Ammon's horn (tissue), 1 donor: Measurements from ENCODE around the gene ADAMTS7.
"Not testable (repeated sequence)": the region's sequence is repeated elsewhere in the genome, so short reads cannot be mapped to it uniquely, and the experiment has no call there.

Experiments
- DNase-seq: peaks from one replicate; pipeline ENCODE4 v3.0.0-alpha.2; 2016; ENCODE audit warnings: low spot score

The ADAMTS7 gene

GRCh38 chr15:78811124-78811824, at the start of gene ADAMTS7:
Gene ADAMTS7, minus strand, starts transcription at chr15:78811464. Its CDS starts 244 bp downstream, at chr15:78811220.
- peak; percentile 69 for DNase-seq

GRCh38 chr15:78859971-78860719, 48.9 kb upstream of the ADAMTS7 start:
- peak; percentile 75 for DNase-seq

- DNase-seq, result no peak
These were observed 44.5 kb upstream of the ADAMTS7 start for GRCh38 chr15:78855746-78856145.

- no peak for DNase-seq
These were observed 43.6 kb upstream of the ADAMTS7 start for GRCh38 chr15:78854833-78855372.

- DNase-seq, result no peak
These were observed 42.2 kb upstream of the ADAMTS7 start for GRCh38 chr15:78853500-78853899.

GRCh38 chr15:78850941-78851755, 39.9 kb upstream of the ADAMTS7 start:
- DNase-seq, result peak; percentile 70

- no peak for DNase-seq
These were observed 39.1 kb upstream of the ADAMTS7 start for GRCh38 chr15:78850352-78850751.

GRCh38 chr15:78847387-78847906, 36.2 kb upstream of the ADAMTS7 start:
- not testable (repeated sequence) for DNase-seq

- DNase-seq, result not testable (repeated sequence)
These were observed 35.6 kb upstream of the ADAMTS7 start for GRCh38 chr15:78846906-78847305.

- no peak for DNase-seq
These were observed 31.3 kb upstream of the ADAMTS7 start for GRCh38 chr15:78842519-78842918.

- DNase-seq, result no peak
These were observed 30.6 kb upstream of the ADAMTS7 start for GRCh38 chr15:78841891-78842290.

- no peak for DNase-seq
These were observed 30.1 kb upstream of the ADAMTS7 start for GRCh38 chr15:78841376-78841706.

- no peak for DNase-seq
These were observed 29.6 kb upstream of the ADAMTS7 start for GRCh38 chr15:78840661-78841375.

- not testable (repeated sequence) for DNase-seq
These were observed 27.9 kb upstream of the ADAMTS7 start for GRCh38 chr15:78839151-78839550.

GRCh38 chr15:78838489-78838888, 27.2 kb upstream of the ADAMTS7 start:
- no peak for DNase-seq

- no peak for DNase-seq
These were observed 26.3 kb upstream of the ADAMTS7 start for GRCh38 chr15:78837543-78837942.

GRCh38 chr15:78837131-78837530, 25.9 kb upstream of the ADAMTS7 start:
- DNase-seq, result no peak

- DNase-seq, result no peak
These were observed 25.1 kb upstream of the ADAMTS7 start for GRCh38 chr15:78836333-78836732.

- DNase-seq, result no peak
These were observed 20.3 kb upstream of the ADAMTS7 start for GRCh38 chr15:78831229-78832207.

- no peak for DNase-seq
These were observed 19.4 kb upstream of the ADAMTS7 start for GRCh38 chr15:78830514-78831228.
